Epithelial cell of proximal tubule (primary cell): ENCODE results near the gene RALGDS. TPM values are rescaled to one million over a fixed set of nuclear protein-coding genes. Genes with fewer than 3 reads are reported as not detected.

ENCODE experiments used
- DNase-seq: peaks from one replicate; pipeline ENCODE4 v3.0.0-alpha.2; 2011; ENCODE audit warnings: low read depth
- H3K4me3 ChIP-seq: 2 replicates; pipeline ENCODE4 v1.5.1; 2011; ENCODE audit warnings: low read depth, mild to moderate bottlenecking, low read length
- total RNA-seq: library from RNA; depleted of rRNA; stranded (reverse); fragments of >200 nt; gene quantifications from 2 replicates; pipeline ENCODE4 v1.2.3, GENCODE V29; 2015
- TF ChIP-seq, protein P1 (sequence below): conservative IDR thresholded peaks from 2 replicates; pipeline ENCODE4 v1.5.1; 2012; ENCODE audit warnings: low read depth, mild to moderate bottlenecking, low read length

Gene RALGDS
- total RNA-seq, 1 donor from 2014 or later = 39.0 TPM

DNA sequence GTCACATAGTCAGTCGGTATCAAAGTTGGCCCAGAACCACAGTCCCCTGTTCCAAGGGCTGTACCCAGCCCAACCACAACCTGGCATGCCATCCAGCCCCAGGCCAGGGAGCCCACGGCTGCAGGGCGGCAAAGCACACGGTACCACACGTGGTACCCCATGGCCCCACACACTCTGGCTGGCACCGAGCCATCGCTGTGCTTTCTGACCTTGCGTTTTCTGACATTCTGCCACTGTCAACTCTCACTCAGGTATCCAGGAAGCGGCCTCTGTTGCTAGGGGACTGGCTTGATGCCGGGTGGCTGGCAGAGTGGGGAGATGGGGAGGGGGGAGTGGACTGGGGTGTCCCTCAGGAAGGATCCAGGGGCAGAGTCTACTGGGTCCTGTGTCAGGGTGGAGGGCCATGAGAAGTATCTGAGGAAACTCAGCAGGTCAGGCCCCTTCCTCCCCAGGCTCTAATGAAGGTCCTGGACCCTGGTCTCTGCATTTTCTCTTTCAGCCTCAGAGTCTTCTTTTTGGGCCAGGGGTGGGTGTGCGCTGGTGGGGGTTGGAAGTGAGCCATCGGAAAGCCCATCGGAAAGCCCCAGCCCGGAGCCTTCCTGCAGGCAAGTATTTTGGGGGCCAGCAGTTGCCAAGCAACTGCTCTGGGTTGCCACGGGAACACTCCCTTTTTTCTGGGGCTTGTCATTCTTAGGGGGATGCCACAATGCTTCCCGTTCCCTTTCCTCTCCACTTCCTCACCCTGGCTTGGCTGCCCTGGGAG lies 21.0 kb upstream of the RALGDS start:
- no peak overlapping the region for H3K4me3 ChIP-seq
- DNase-seq = no peak
- TF ChIP-seq, protein P1, sequence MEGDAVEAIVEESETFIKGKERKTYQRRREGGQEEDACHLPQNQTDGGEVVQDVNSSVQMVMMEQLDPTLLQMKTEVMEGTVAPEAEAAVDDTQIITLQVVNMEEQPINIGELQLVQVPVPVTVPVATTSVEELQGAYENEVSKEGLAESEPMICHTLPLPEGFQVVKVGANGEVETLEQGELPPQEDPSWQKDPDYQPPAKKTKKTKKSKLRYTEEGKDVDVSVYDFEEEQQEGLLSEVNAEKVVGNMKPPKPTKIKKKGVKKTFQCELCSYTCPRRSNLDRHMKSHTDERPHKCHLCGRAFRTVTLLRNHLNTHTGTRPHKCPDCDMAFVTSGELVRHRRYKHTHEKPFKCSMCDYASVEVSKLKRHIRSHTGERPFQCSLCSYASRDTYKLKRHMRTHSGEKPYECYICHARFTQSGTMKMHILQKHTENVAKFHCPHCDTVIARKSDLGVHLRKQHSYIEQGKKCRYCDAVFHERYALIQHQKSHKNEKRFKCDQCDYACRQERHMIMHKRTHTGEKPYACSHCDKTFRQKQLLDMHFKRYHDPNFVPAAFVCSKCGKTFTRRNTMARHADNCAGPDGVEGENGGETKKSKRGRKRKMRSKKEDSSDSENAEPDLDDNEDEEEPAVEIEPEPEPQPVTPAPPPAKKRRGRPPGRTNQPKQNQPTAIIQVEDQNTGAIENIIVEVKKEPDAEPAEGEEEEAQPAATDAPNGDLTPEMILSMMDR = no peak

DNA sequence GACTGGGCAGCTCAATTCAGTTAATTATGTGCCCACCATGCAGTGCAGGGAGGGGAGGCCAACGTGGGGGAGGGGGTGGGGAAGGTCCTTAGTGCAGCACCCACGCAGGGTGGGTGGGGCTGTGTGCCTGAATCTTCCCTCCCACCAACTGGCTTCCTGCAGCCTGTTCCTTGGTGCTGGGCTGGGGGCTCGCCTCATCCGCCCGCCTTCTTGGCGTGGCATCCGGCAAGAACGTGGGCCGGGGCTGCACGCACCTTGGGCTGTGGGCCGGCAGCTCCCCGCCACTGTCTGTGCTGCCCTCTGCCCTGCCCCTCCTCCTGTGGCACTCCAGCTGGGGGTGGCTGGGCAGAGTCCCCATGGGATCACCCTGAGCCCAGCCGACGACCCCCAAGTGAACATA lies 19.6 kb upstream of the RALGDS start:
- no peak for DNase-seq
- H3K4me3 ChIP-seq = no peak overlapping the region
- TF ChIP-seq, protein P1 = no peak

DNA sequence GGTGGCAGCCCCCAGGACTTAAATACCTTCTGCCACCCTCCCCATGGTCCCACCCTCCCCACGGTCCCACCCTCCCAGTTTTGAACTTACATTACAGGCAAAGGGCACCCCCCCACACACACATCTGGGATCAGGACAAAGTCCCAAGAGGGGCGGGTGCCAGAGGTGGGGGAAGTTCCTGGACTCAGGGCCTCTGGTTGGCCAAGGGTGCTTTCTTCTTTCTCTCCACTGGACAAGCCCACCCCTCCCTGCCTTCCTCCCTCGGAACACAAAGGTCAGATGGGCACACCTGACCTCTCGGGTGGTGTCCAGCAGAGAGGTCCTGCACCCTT lies 19.1 kb upstream of the RALGDS start:
- no peak overlapping the region for H3K4me3 ChIP-seq
- TF ChIP-seq, protein P1 = no peak
- DNase-seq = no peak

DNA sequence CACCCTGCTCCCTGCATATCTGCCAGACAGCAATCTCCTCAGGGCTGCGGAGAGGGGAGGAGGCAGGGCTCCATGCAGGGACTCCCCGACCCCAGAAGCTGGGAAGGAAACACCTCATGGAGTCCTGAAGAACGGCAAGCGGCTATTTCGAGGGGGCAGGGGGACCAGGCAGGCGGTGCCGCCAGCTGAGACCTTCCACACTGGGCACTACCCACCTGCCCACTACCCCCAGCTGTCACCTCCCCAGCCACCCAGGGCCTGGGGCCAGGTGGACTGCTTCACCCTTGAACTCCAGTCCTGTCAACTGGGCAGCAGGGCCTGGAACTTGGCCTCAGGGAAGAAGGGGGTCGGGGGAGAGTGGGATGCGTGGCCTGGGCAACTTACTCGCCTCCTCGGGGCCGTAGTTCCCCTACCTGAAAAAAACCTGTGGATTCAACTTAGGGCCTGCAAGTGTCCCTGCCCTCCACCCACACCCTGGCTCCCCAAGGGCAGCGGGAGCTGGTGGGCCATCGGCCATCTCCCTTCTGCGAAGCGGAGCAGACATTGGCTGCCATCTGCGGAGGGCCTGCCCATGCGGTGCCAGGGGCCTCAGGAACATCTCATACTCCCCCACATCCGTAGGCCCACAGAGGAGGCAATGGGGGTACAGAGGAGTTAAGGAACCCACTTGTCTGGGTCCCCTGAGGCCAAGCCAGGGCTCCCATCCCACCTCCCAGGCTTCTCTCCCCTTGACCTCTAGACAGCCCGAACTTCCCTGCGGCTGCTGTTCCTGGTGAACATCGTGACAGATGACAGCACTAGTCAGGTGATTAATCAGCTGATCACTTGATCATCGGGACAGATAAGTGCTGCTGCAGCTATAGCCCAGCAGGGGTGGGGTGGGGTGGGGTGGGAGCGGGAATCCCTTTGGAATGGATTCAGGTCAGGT lies 18.5 kb upstream of the RALGDS start:
- H3K4me3 ChIP-seq = no peak overlapping the region
- TF ChIP-seq, protein P1 = no peak
- DNase-seq = no peak

DNA sequence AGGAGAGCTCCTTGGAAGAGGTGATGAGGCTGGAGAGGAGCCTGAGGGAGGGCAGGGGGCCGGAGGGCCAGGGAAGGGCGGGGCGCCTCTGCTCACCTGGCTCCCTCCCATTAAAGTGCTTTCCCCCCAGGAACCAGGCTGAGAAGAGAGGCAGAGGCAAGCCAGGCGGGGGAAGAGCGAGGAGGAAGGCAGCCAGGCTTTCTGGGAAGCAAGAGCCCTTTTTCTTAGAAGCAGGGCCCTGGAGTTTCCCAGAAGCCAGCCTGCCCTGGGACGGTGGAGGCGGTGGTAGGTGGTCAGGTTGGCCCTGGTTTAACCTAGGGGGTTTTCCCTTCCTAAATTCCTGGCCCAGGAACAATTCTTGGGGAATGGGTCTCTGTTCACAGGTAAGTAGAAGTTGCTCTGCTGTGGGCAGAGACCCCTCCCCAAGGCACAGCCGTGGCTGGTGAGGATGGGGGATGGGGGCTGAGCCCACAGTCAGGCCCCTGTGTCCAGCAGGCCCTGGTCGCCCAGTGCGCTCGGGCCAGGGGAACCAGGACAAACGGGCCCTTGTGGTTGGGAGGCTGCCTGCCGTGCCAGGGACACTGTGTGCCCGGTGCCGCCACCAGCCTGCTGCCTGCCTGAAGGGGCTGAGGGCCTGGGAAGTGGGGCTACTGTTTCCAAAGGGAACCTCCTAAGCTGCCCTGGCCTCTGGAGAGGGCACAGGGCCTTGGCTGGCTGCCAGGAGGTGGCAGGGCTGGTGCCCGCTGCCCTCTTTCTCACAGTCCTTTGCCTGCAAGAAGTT lies 16.6 kb upstream of the RALGDS start:
- DNase-seq = no peak
- TF ChIP-seq, protein P1 = no peak
- no peak overlapping the region for H3K4me3 ChIP-seq

DNA sequence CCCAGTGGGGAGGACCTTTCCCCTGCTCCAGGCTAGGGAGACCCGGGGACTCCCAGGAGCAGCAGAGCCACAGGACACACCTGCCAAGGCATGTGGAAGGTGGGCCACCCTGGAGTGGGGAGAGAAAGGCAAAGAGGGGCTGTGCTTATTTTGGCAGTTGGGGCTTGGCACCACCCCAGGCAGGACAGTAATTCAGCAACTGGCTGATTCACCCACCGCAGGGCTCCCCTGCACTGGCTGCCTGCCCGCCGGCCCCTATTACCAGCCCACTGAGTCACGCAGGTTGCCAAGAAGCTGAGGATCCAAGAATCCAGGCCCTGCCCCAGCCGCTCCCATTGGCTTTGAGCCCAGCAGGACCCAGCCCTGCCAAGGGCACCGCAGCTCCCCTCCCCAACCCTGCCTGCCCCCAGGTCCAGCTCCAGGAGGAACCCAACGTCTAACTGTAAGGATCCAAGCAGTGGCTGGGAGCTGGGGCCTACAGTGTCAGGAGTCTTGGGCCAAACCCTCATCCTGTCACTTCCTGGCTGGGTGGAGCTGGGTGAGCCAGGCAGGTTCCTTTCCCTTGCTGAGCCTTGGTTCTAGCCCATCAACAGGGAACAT lies 14.2 kb upstream of the RALGDS start:
- TF ChIP-seq, protein P1 = no peak
- DNase-seq = peak; percentile 55
- no peak overlapping the region for H3K4me3 ChIP-seq
